ENCODE data around the gene CNTN4.

CNTN4 gene

DNA sequence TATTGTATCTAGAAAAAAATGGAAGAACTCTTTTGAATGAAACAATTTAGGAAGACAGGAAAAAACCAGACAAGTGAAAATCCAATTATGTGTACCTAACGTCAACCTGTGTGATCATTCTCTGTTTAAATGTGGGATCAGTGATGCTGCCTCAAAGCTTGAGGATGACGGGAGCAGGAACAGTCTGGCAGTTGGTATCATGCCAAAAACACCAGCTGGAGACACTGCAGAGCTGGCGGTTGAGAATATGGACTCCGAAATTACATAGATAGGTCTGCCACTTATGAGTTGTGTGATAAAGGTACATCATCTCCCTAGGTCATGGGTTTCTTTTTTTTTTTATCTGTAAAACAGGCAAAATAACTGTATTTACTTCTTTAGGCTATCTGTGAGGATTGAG, 480.5 kb downstream of the CNTN4 start:
- DNase-seq = no peak
- TF ChIP-seq, protein P1, sequence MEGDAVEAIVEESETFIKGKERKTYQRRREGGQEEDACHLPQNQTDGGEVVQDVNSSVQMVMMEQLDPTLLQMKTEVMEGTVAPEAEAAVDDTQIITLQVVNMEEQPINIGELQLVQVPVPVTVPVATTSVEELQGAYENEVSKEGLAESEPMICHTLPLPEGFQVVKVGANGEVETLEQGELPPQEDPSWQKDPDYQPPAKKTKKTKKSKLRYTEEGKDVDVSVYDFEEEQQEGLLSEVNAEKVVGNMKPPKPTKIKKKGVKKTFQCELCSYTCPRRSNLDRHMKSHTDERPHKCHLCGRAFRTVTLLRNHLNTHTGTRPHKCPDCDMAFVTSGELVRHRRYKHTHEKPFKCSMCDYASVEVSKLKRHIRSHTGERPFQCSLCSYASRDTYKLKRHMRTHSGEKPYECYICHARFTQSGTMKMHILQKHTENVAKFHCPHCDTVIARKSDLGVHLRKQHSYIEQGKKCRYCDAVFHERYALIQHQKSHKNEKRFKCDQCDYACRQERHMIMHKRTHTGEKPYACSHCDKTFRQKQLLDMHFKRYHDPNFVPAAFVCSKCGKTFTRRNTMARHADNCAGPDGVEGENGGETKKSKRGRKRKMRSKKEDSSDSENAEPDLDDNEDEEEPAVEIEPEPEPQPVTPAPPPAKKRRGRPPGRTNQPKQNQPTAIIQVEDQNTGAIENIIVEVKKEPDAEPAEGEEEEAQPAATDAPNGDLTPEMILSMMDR (IDR thresholded peaks at IDR 0.05) = no peak
- no peaks in the 10 kb centered on the region for H3K36me3 Mint-ChIP-seq (ENCODE audit: low read depth)
- H3K4me3 Mint-ChIP-seq = no peak overlapping the region
- H3K9me3 Mint-ChIP-seq = no peaks in the 10 kb centered on the region
- peaks cover 5% of the 10 kb centered on the region for H3K4me1 Mint-ChIP-seq
- H3K27ac Mint-ChIP-seq = no peak overlapping the region
- peaks cover 3% of the 10 kb centered on the region for H3K27me3 Mint-ChIP-seq (ENCODE audit: low read depth, poor library complexity)

DNA sequence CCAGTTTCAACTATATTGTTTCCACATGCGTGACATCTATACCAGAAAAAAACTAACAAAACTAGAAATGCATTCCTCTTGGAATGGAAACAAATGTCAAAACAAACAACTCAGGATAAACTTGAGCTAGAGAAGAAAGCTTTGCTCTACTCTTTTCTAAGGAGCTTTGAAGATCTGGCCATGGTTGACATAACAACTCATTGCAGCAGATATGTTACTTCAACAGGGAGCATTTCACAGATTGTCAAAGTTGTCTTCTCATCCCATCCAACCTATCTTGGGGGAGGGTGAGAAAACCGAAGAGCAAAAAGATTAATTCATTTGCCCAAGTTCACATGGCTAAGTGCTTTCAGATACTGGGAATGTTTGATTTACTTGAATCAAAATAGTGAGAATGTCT, 484.4 kb downstream of the CNTN4 start:
- Mint-ChIP-seq H3K4me3 (no peak overlapping the region), H3K27me3 (ENCODE audit: low read depth, poor library complexity) (peaks cover 3% of the 10 kb centered on the region), H3K4me1 (peaks cover 5% of the 10 kb centered on the region), H3K36me3 (ENCODE audit: low read depth) (no peaks in the 10 kb centered on the region), H3K9me3 (peaks cover 4% of the 10 kb centered on the region), H3K27ac (no peak overlapping the region)
- TF ChIP-seq, protein P1 (IDR thresholded peaks at IDR 0.05) = no peak
- no peak for DNase-seq

DNA sequence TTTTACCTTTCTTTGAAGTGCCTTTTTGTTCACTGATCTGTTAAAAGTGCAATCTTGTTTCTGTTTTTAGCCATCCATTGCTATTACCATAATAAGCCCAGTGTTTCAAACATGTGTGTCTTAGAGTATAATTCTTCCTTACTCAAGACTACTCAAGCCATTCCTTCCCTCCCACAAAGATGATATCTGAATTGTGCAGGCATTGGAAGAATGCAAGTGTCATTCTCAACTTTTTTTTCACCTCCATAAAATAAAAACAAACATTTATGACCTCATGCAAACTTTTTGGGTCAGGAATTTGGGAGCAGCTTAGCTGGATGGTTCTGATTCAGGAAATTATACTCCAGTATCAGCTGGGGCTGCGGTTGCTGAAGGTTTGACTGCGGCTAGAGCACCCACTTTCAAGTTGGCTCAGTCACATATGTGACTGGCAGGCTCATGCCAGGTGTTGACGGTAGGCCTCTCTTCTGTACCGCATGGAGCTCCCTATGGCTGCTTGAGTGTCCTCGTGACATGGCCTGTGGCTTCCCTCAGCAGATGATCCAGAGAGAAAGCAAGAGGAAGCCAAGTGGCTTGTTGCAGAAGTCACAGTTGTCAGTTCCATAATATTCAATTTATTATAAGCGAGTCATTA, 490.8 kb downstream of the CNTN4 start:
- H3K4me1 Mint-ChIP-seq = no peaks in the 10 kb centered on the region
- no peak overlapping the region for H3K4me3 Mint-ChIP-seq
- H3K36me3 Mint-ChIP-seq (ENCODE audit: low read depth) = no peaks in the 10 kb centered on the region
- H3K27me3 Mint-ChIP-seq (ENCODE audit: low read depth, poor library complexity) = peaks cover 3% of the 10 kb centered on the region
- TF ChIP-seq, protein P1 (IDR thresholded peaks at IDR 0.05) = no peak
- H3K9me3 Mint-ChIP-seq = peaks cover 7% of the 10 kb centered on the region
- H3K27ac Mint-ChIP-seq = no peak overlapping the region
- DNase-seq = no peak

DNA sequence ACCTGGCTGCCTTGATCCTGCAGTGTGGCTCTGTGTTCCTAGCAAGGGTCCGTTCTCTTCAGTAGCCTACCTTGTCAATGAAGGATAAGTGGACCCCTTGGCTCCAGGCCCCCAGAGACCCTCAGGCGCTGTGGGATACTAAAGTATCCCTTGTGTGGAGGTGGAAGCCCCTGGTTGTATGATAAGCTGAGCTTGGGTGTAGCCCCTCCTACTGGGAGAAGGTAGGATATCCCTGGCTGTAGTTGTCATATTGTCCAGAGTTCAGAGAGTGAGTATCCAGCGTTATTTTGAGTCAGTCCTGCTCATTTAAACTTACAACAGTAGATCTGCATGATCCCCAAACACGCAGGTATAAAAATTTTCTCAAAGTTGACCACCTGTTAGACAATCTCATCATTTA, 496.8 kb downstream of the CNTN4 start:
- H3K4me3 Mint-ChIP-seq = no peak overlapping the region
- TF ChIP-seq, protein P1 (IDR thresholded peaks at IDR 0.05) = no peak
- no peaks in the 10 kb centered on the region for H3K4me1 Mint-ChIP-seq

DNA sequence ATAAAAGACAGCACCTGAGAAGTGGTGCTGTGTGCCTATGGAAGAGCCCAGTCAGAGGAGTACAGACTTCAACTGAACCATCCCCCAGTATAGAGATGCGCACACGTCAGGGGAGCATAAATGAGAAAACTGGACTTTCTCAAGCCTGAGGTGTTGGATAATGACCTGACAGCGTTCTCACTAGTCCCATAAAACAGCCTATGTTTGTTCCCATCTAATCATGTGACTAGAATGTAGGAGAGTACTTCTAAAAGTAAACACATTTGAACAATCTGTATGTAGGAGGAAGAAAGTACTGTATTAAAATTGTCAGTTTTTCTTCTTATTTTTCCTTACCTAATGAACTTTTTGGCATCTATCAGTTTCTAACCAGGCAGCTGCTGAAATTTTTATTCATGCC, 498.9 kb downstream of the CNTN4 start:
- Mint-ChIP-seq H3K4me1 (no peaks in the 10 kb centered on the region), H3K27me3 (ENCODE audit: low read depth, poor library complexity) (no peaks in the 10 kb centered on the region), H3K36me3 (ENCODE audit: low read depth) (no peaks in the 10 kb centered on the region), H3K9me3 (peaks cover under 1% of the 10 kb centered on the region), H3K4me3 (no peak overlapping the region), H3K27ac (no peak overlapping the region)
- no peak for DNase-seq
- TF ChIP-seq, protein P1 (IDR thresholded peaks at IDR 0.05) = no peak

More for the DNA sequence above, 496.8 kb downstream of the CNTN4 start:
- Mint-ChIP-seq H3K9me3 (peaks cover 3% of the 10 kb centered on the region), H3K27ac (no peak overlapping the region), H3K36me3 (ENCODE audit: low read depth) (no peaks in the 10 kb centered on the region), H3K27me3 (ENCODE audit: low read depth, poor library complexity) (no peaks in the 10 kb centered on the region)
- DNase-seq = no peak

DNA sequence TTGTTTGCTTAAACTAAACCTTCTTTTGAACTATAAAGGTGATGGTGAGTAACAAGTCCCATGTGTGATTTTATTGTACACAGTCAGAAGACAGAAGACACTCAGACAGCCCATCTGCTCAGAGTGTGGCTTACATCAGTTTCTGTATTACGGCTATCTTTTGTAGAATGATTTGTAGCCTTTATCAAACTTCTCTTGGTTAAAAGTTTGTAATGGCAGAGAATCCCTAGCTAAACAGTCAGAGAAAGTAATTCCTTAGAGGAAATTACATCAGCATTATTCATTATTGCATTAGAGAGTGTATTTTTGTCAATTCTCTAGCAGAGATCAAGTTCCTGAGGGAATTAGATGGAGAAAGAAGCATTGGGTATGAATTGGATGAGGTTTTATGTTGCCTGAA, 500.8 kb downstream of the CNTN4 start:
- Mint-ChIP-seq H3K4me3 (no peak overlapping the region), H3K36me3 (ENCODE audit: low read depth) (no peaks in the 10 kb centered on the region), H3K9me3 (no peaks in the 10 kb centered on the region), H3K4me1 (no peaks in the 10 kb centered on the region), H3K27ac (peak overlapping the region; percentile 22), H3K27me3 (ENCODE audit: low read depth, poor library complexity) (no peaks in the 10 kb centered on the region)
- TF ChIP-seq, protein P1 (IDR thresholded peaks at IDR 0.05) = no peak
- no peak for DNase-seq

Measured in nephron progenitor cell (in vitro differentiated cells).